Lower leg skin (tissue), 3 donors: ENCODE results near the gene NARF.

Experiments used
- CTCF ChIP-seq, 3 donors: fragments of 450-650 bp; IDR thresholded peaks; one replicate each; pipeline ENCODE4 v1.5.1; 2016; ENCODE audit warnings: antibody characterized with exemption in 3 of 3, mild to moderate bottlenecking in 3 of 3, moderate library complexity in 2 of 3
- POLR2A ChIP-seq, 2 donors: fragments of 450-650 bp; IDR thresholded peaks; one replicate each; pipeline ENCODE4 v1.6.1; 2016 to 2017; ENCODE audit warnings: antibody characterized with exemption in 2 of 2, mild to moderate bottlenecking in 1 of 2, moderate library complexity in 1 of 2

- TF ChIP-seq CTCF (IDR thresholded peaks at IDR 0.05) (no peak), POLR2A (IDR thresholded peaks at IDR 0.05) (no peak)
These were observed 11.9 kb upstream of the NARF start for GRCh38 chr17:82446649-82447048.
